H9 (cell line): Measurements from ENCODE around the gene NEURL1. TPM values are rescaled to one million over a fixed set of nuclear protein-coding genes. Genes with fewer than 3 reads are reported as not detected.

Experiments used
- DNase-seq: peaks from one replicate; pipeline ENCODE4 v3.0.0-alpha.2; 2017
- H2AFZ ChIP-seq: one replicate; pipeline ENCODE4 v1.6.1; 2013; ENCODE audit warnings: mild to moderate bottlenecking, low read length, control low read depth, moderate library complexity
- H2AK5ac ChIP-seq: 2 replicates; pipeline ENCODE4 v1.6.1; 2013; ENCODE audit warnings: low read length, control low read depth, mixed read lengths; ENCODE audit not compliant: insufficient read length
- H2BK120ac ChIP-seq: one replicate; pipeline ENCODE4 v1.6.1; 2013; ENCODE audit warnings: low read depth, mild to moderate bottlenecking, low read length, control low read depth, inconsistent platforms; ENCODE audit not compliant: poor library complexity, severe bottlenecking
- H2BK12ac ChIP-seq: 2 replicates; pipeline ENCODE4 v1.6.1; 2013; ENCODE audit warnings: low read length, control low read depth, mixed read lengths, low read depth; ENCODE audit not compliant: insufficient read length
- H2BK15ac ChIP-seq: 2 replicates; pipeline ENCODE4 v1.6.1; 2013; ENCODE audit warnings: low read depth, low read length, control low read depth
- H2BK20ac ChIP-seq: one replicate; pipeline ENCODE4 v1.6.1; 2013; ENCODE audit warnings: low read depth, mild to moderate bottlenecking, low read length, control low read depth, inconsistent platforms; ENCODE audit not compliant: poor library complexity, severe bottlenecking
- H2BK5ac ChIP-seq: 2 replicates; pipeline ENCODE4 v1.6.1; 2013; ENCODE audit warnings: low read length, control low read depth, mixed read lengths; ENCODE audit not compliant: insufficient read length
- H3K14ac ChIP-seq: 2 replicates; pipeline ENCODE4 v1.6.1; 2013; ENCODE audit warnings: low read length, control low read depth; ENCODE audit not compliant: insufficient read depth
- H3K18ac ChIP-seq: 2 replicates; pipeline ENCODE4 v1.6.1; 2013; ENCODE audit warnings: low read depth, mild to moderate bottlenecking, mixed read lengths, low read length, control low read depth; ENCODE audit not compliant: insufficient read length
- H3K23ac ChIP-seq: 2 replicates; pipeline ENCODE4 v1.6.1; 2013; ENCODE audit warnings: low read length, control low read depth, mixed read lengths, low read depth; ENCODE audit not compliant: insufficient read length
- H3K23me2 ChIP-seq: 2 replicates; pipeline ENCODE4 v1.6.1; 2013; ENCODE audit warnings: low read depth, mild to moderate bottlenecking, mixed read lengths, low read length, control low read depth; ENCODE audit not compliant: insufficient read length, poor library complexity, severe bottlenecking
- H3K27ac ChIP-seq: 2 replicates; pipeline ENCODE4 v1.5.1; 2013; ENCODE audit warnings: low read length, control low read depth, mixed read lengths, low read depth; ENCODE audit not compliant: insufficient read length
- H3K27me3 ChIP-seq: 2 replicates; pipeline ENCODE4 v1.6.1; 2013; ENCODE audit warnings: low read length, control low read depth, inconsistent platforms; ENCODE audit not compliant: insufficient read depth
- H3K4ac ChIP-seq: 2 replicates; pipeline ENCODE4 v1.6.1; 2013; ENCODE audit warnings: low read depth, mild to moderate bottlenecking, control low read depth, inconsistent platforms, low read length, moderate library complexity
- H3K4me1 ChIP-seq: 2 replicates; pipeline ENCODE4 v1.6.1; 2013; ENCODE audit warnings: low read length, control low read depth, inconsistent platforms; ENCODE audit not compliant: insufficient read depth
- H3K4me2 ChIP-seq: 2 replicates; pipeline ENCODE4 v1.6.1; 2013; ENCODE audit warnings: low read length, control low read depth, mixed read lengths; ENCODE audit not compliant: insufficient read length, insufficient read depth
- H3K56ac ChIP-seq: 2 replicates; pipeline ENCODE4 v1.6.1; 2013; ENCODE audit warnings: low read depth, mild to moderate bottlenecking, mixed read lengths, low read length, control low read depth; ENCODE audit not compliant: insufficient read length
- H3K79me1 ChIP-seq: 2 replicates; pipeline ENCODE4 v1.6.1; 2013; ENCODE audit warnings: low read depth, mild to moderate bottlenecking, moderate library complexity, low read length, control low read depth, inconsistent platforms; ENCODE audit not compliant: insufficient read depth, poor library complexity, severe bottlenecking
- H3K79me2 ChIP-seq: 2 replicates; pipeline ENCODE4 v1.6.1; 2013; ENCODE audit warnings: low read length, control low read depth, inconsistent platforms; ENCODE audit not compliant: insufficient read depth
- H3K9ac ChIP-seq: 2 replicates; pipeline ENCODE4 v1.6.1; 2013; ENCODE audit warnings: low read length, control low read depth, mixed read lengths; ENCODE audit not compliant: insufficient read length; ENCODE audit errors: extremely low read depth
- H3K9me3 ChIP-seq: one replicate; pipeline ENCODE4 v1.6.1; 2013; ENCODE audit warnings: low read depth, low read length, inconsistent platforms; ENCODE audit not compliant: control insufficient read depth
- H3T11ph ChIP-seq: one replicate; pipeline ENCODE4 v1.6.1; 2013; ENCODE audit warnings: mild to moderate bottlenecking, low read length, control low read depth, inconsistent platforms
- H4K20me1 ChIP-seq: one replicate; pipeline ENCODE4 v1.6.1; 2013; ENCODE audit not compliant: control insufficient read depth, insufficient read length, insufficient read depth
- H4K5ac ChIP-seq: 2 replicates; pipeline ENCODE4 v1.6.1; 2013; ENCODE audit warnings: low read depth, mild to moderate bottlenecking, mixed read lengths, low read length, control low read depth; ENCODE audit not compliant: insufficient read length
- H4K8ac ChIP-seq: replicated peaks from 2 replicates; pipeline ENCODE4 v1.6.1; 2013; ENCODE audit warnings: low read length, control low read depth, mixed read lengths, low read depth; ENCODE audit not compliant: insufficient read length
- H4K91ac ChIP-seq: 2 replicates; pipeline ENCODE4 v1.6.1; 2013; ENCODE audit warnings: low read depth, mild to moderate bottlenecking, moderate library complexity, mixed read lengths, low read length, control low read depth; ENCODE audit not compliant: insufficient read length
- H3K27ac Mint-ChIP-seq, 3 experiments: 2 replicates in 2 of 3; 3 replicates in 1 of 3; pipeline ENCODE4 v1.8.0; 2020 to 2021; ENCODE audit warnings: mixed read lengths in 3 of 3, mild to moderate bottlenecking in 1 of 3, moderate library complexity in 1 of 3
- H3K27me3 Mint-ChIP-seq: 2 replicates; pipeline ENCODE4 v1.8.0; 2021; ENCODE audit warnings: low read depth, mild to moderate bottlenecking, moderate library complexity, mixed read lengths
- H3K36me3 Mint-ChIP-seq, 3 experiments: 2 replicates in 2 of 3; 3 replicates in 1 of 3; pipeline ENCODE4 v1.8.0; 2020 to 2021; ENCODE audit warnings: low read depth in 3 of 3, mixed read lengths in 3 of 3; ENCODE audit not compliant: insufficient read depth in 1 of 3
- H3K4me1 Mint-ChIP-seq, 2 experiments: 2 replicates each; pipeline ENCODE4 v1.8.0; 2020; ENCODE audit warnings: mixed read lengths in 2 of 2
- H3K4me3 Mint-ChIP-seq, 2 experiments: 2 replicates in 1 of 2; 3 replicates in 1 of 2; pipeline ENCODE4 v1.8.0; 2020 to 2021; ENCODE audit warnings: mild to moderate bottlenecking in 2 of 2, mixed read lengths in 2 of 2, moderate library complexity in 1 of 2
- H3K9me3 Mint-ChIP-seq, 2 experiments: 2 replicates in 1 of 2; 3 replicates in 1 of 2; pipeline ENCODE4 v1.8.0; 2020; ENCODE audit warnings: mild to moderate bottlenecking in 2 of 2, mixed read lengths in 2 of 2, moderate library complexity in 1 of 2
- CTCF ChIP-seq: fragments of 200-600 bp; sonication (generic); conservative IDR thresholded peaks from 3 replicates; pipeline ENCODE4 v1.8.0; 2021; ENCODE audit warnings: antibody characterized with exemption, mild to moderate bottlenecking
- WGBS: extraction: QIAGEN DNeasy Blood & Tissue Kit; methylation state at CpG from one replicate; pipeline ENCODE4 v1.1.7; 2013; ENCODE audit warnings: missing lambda C conversion rate, low lambda C conversion rate, mixed read lengths; ENCODE audit not compliant: insufficient read length; ENCODE audit errors: extremely low coverage; 5-methylcytosine and 5-hydroxymethylcytosine counted together
- total RNA-seq: library from RNA; stranded (reverse); gene quantifications from 2 replicates; pipeline ENCODE4 v1.2.1, GENCODE V29; 2021

The NEURL1 gene
- total RNA-seq, 1 experiment from 2014 or later, result 1.2 TPM

GRCh38 chr10:103558911-103559310, 65.4 kb downstream of the NEURL1 start:
- no peaks in the 10 kb centered on the region; a peak in 1 of 5 replicates for H3K9me3 Mint-ChIP-seq
- Histone ChIP-seq H3K27me3 (peaks cover 2% of the 10 kb centered on the region; the same call in 1 of the 2 replicates), H3K14ac (no peak overlapping the region), H3K27ac (no peak overlapping the region), H2BK5ac (no peak overlapping the region), H3K4ac (no peak overlapping the region), H3K4me2 (no peak overlapping the region), H3K9ac (no peak overlapping the region), H3K79me2 (no peaks in the 10 kb centered on the region), H2BK12ac (no peak overlapping the region), H4K8ac (no peak overlapping the region), H2BK20ac (no peak overlapping the region), H3T11ph (no peak overlapping the region), H3K18ac (no peak overlapping the region), H4K20me1 (no peaks in the 10 kb centered on the region), H2BK120ac (no peak overlapping the region), H2AK5ac (no peak overlapping the region), H4K5ac (no peak overlapping the region), H3K79me1 (no peaks in the 10 kb centered on the region), H2AFZ (no peak overlapping the region), H3K9me3 (no peaks in the 10 kb centered on the region), H3K4me1 (no peaks in the 10 kb centered on the region), H2BK15ac (no peak overlapping the region), H3K56ac (no peak overlapping the region), H3K23me2 (no peaks in the 10 kb centered on the region), H4K91ac (no peak overlapping the region), H3K23ac (no peak overlapping the region)
- H3K36me3 Mint-ChIP-seq, result no peaks in the 10 kb centered on the region; a peak in 1 of 7 replicates
- no peak overlapping the region for H3K27ac Mint-ChIP-seq
- peaks cover 2 to 11% of the 10 kb centered on the region in 2 experiments; a peak in 2 of 4 replicates for H3K4me1 Mint-ChIP-seq
- no peak for DNase-seq
- TF ChIP-seq CTCF, result no peak
- no CpG with 5 or more reads among the region's 9 CpGs for WGBS
- H3K27me3 Mint-ChIP-seq, result peaks cover 35% of the 10 kb centered on the region
- no peak overlapping the region for H3K4me3 Mint-ChIP-seq
